Fibroblast of lung (primary cell): ENCODE data around the gene CELA3A. TPM values are rescaled to one million over a fixed set of nuclear protein-coding genes. Genes with fewer than 3 reads are reported as not detected.

ENCODE experiments used
- DNase-seq, 2 donors: peaks; one replicate each; pipeline versions ENCODE4 v3.0.0 to v3.0.0-alpha.2; 2010; ENCODE audit warnings: low read depth in 2 of 2
- H2AFZ ChIP-seq: 2 replicates; pipeline ENCODE4 v1.5.1; 2012; ENCODE audit warnings: low read length, control low read depth, inconsistent platforms
- H3K27ac ChIP-seq: 2 replicates; pipeline ENCODE4 v1.5.1; 2011; ENCODE audit warnings: low read length, control low read depth; ENCODE audit not compliant: insufficient read depth
- H3K27me3 ChIP-seq: 2 replicates; pipeline ENCODE4 v1.5.1; 2011; ENCODE audit warnings: mild to moderate bottlenecking, low read length; ENCODE audit not compliant: control insufficient read depth, insufficient read depth
- H3K36me3 ChIP-seq: 2 replicates; pipeline ENCODE4 v1.5.1; 2011; ENCODE audit warnings: low read length; ENCODE audit not compliant: control insufficient read depth, insufficient read depth
- H3K4me1 ChIP-seq: 2 replicates; pipeline ENCODE4 v1.5.1; 2011; ENCODE audit warnings: low read length; ENCODE audit not compliant: control insufficient read depth, insufficient read depth; ENCODE audit errors: extremely low read depth
- H3K4me2 ChIP-seq: 2 replicates; pipeline ENCODE4 v1.5.1; 2011; ENCODE audit warnings: low read length, control low read depth; ENCODE audit not compliant: insufficient read depth; ENCODE audit errors: extremely low read depth
- H3K4me3 ChIP-seq, 4 experiments: fragments of 200-600 bp in 1 of 4; sonication (generic) in 1 of 4; replicated peaks in 1 of 4; 2 replicates each; pipeline ENCODE4 v1.5.1; 2011 to 2016; ENCODE audit warnings: low read length in 4 of 4, low read depth in 3 of 4, mild to moderate bottlenecking in 3 of 4, control low read depth in 2 of 4, inconsistent platforms in 1 of 4, mixed read lengths in 1 of 4; ENCODE audit not compliant: insufficient read depth in 1 of 4; ENCODE audit errors: control extremely low read depth in 1 of 4
- H3K79me2 ChIP-seq: 2 replicates; pipeline ENCODE4 v1.5.1; 2012; ENCODE audit warnings: mild to moderate bottlenecking, low read length, inconsistent platforms; ENCODE audit not compliant: control insufficient read depth, insufficient read depth
- H3K9ac ChIP-seq: 2 replicates; pipeline ENCODE4 v1.5.1; 2011; ENCODE audit warnings: mild to moderate bottlenecking, low read length, control low read depth; ENCODE audit not compliant: insufficient read depth
- H3K9me3 ChIP-seq: 2 replicates; pipeline ENCODE4 v1.5.1; 2012; ENCODE audit warnings: low read depth, low read length; ENCODE audit not compliant: control insufficient read depth, insufficient read depth
- H4K20me1 ChIP-seq: 2 replicates; pipeline ENCODE4 v1.5.1; 2011; ENCODE audit warnings: low read length; ENCODE audit not compliant: control insufficient read depth, insufficient read depth; ENCODE audit errors: extremely low read depth
- EZH2 ChIP-seq: IDR thresholded peaks from 2 replicates; pipeline ENCODE4 v1.5.1; 2012; ENCODE audit warnings: low read length, control low read depth, mild to moderate bottlenecking; ENCODE audit errors: missing control alignments
- polyA plus RNA-seq, 2 donors: library from polyadenylated mRNA; depleted of rRNA in 1 of 2; stranded (reverse) in 1 of 2; unstranded in 1 of 2; fragments of >200 nt; gene quantifications; 2 replicates each; pipeline ENCODE4 v1.2.1, GENCODE V29; 2011 to 2012; ENCODE audit warnings: missing spikeins in 1 of 2
- total RNA-seq: library from RNA; depleted of rRNA; stranded (reverse); fragments of >200 nt; gene quantifications from 2 replicates; pipeline ENCODE4 v1.2.1, GENCODE V29; 2014
- TF ChIP-seq, protein P1 (sequence below), 2 donors: IDR thresholded peaks in 1 of 2; conservative IDR thresholded peaks in 1 of 2; 1 replicate in 1 of 2; 2 replicates in 1 of 2; pipeline ENCODE4 v1.5.1; 2011 to 2012; ENCODE audit warnings: low read length in 2 of 2, control low read depth in 1 of 2, inconsistent platforms in 1 of 2, low read depth in 1 of 2, mild to moderate bottlenecking in 1 of 2

The CELA3A gene
- total and polyA plus RNA-seq, 2 donors (not counting 1 experiment from before 2014, with no cell fraction given), result not detected

- TF ChIP-seq, protein P1, sequence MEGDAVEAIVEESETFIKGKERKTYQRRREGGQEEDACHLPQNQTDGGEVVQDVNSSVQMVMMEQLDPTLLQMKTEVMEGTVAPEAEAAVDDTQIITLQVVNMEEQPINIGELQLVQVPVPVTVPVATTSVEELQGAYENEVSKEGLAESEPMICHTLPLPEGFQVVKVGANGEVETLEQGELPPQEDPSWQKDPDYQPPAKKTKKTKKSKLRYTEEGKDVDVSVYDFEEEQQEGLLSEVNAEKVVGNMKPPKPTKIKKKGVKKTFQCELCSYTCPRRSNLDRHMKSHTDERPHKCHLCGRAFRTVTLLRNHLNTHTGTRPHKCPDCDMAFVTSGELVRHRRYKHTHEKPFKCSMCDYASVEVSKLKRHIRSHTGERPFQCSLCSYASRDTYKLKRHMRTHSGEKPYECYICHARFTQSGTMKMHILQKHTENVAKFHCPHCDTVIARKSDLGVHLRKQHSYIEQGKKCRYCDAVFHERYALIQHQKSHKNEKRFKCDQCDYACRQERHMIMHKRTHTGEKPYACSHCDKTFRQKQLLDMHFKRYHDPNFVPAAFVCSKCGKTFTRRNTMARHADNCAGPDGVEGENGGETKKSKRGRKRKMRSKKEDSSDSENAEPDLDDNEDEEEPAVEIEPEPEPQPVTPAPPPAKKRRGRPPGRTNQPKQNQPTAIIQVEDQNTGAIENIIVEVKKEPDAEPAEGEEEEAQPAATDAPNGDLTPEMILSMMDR (conservative IDR thresholded peaks at IDR 0.05 in 1 of 2, IDR thresholded peaks at IDR 0.05 in 1 of 2; ENCODE audit: low read depth in 1 of 2, low read length in 2 of 2), result no peak
- no peak for TF ChIP-seq EZH2
- Histone ChIP-seq H3K27me3 (peaks cover 3% of the 10 kb centered on the region), H3K79me2 (no peaks in the 10 kb centered on the region), H3K9me3 (no peaks in the 10 kb centered on the region), H2AFZ (no peak overlapping the region), H3K4me3 (no peak overlapping the region), H3K4me2 (no peak overlapping the region), H3K36me3 (no peaks in the 10 kb centered on the region), H3K27ac (no peak overlapping the region), H4K20me1 (no peaks in the 10 kb centered on the region), H3K9ac (no peak overlapping the region), H3K4me1 (peaks cover 4% of the 10 kb centered on the region)
- no peak for DNase-seq
Measured at GRCh38 chr1:21955501-21956281, 45.8 kb upstream of the CELA3A start.

DNA sequence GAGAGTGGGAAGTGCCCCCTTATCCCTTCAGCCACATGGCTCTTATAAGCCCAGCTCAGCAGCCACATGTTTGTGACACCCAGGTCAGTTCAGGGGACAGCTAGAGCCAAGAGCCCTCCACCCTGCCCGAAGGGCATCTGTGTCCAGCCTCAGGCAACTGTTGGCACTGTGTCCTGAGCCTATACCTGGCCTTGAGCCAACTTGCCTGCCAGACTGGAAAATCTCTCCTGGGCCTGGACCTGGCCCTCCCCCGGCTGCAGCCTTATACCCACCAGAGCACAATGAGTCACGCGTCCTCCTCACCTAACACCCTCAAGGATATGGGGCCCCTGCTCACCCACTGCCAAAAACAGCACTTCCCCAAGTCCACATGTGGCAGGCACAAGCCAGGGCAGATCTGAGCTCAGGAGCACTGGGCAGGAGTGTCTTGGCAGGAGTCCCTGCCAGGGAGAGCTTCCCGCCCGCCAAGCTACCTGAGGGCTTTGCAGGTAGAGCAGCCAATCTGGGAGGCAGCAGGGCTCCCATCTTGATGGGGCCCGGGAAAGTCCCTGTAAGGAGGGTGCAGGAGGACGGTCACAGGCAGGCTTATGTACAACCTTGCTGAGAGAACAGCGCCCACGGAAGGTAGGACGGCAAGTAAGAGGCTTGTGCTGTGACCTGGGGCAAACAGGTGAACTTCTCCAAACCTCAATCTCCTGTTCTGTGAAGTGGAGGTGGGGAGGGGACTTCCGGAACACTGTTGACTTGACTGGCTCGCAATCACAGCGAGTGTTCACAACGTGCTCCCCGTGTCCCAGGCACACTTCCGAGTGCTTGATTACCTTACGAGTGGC lies 44.5 kb upstream of the CELA3A start:
- no peak overlapping the region for H3K4me3 ChIP-seq
- H3K9ac ChIP-seq, result no peak overlapping the region
- H3K79me2 ChIP-seq, result no peaks in the 10 kb centered on the region
- peaks cover 4% of the 10 kb centered on the region for H3K4me1 ChIP-seq
- H3K9me3 ChIP-seq, result no peaks in the 10 kb centered on the region
- no peak overlapping the region for H2AFZ ChIP-seq
- DNase-seq, result peak; percentile 58 to 65
- no peak overlapping the region for H3K4me2 ChIP-seq
- peaks cover 3% of the 10 kb centered on the region for H3K27me3 ChIP-seq
- TF ChIP-seq EZH2, result no peak
- TF ChIP-seq, protein P1 (conservative IDR thresholded peaks at IDR 0.05 in 1 of 2, IDR thresholded peaks at IDR 0.05 in 1 of 2; ENCODE audit: low read depth in 1 of 2, low read length in 2 of 2), result no peak
- no peaks in the 10 kb centered on the region for H3K36me3 ChIP-seq
- H3K27ac ChIP-seq, result no peak overlapping the region
- no peaks in the 10 kb centered on the region for H4K20me1 ChIP-seq

DNA sequence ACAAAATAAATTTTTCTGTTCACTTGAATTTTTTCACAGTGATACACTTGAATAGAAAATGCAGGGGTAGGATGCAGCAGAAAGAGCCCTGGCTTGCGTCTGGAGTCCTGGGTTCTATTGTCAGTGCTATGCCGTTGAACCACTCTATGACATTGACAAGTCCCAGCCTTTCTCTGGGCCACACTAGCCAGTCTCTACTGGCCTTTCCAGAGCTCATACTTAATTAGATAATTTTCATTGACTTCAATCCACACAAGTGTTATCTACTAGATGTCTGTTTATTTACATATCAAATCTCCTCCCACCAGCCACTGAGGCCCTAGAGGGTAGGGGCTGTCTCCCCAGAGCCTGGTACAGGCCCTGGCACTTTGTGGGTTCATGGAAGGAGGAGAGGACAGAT lies 40.1 kb upstream of the CELA3A start:
- no peaks in the 10 kb centered on the region for H4K20me1 ChIP-seq
- no peak overlapping the region for H3K9ac ChIP-seq
- TF ChIP-seq, protein P1 (conservative IDR thresholded peaks at IDR 0.05 in 1 of 2, IDR thresholded peaks at IDR 0.05 in 1 of 2; ENCODE audit: low read depth in 1 of 2, low read length in 2 of 2), result no peak
- no peak for TF ChIP-seq EZH2
- H2AFZ ChIP-seq, result no peak overlapping the region
- no peak for DNase-seq
- no peak overlapping the region for H3K27ac ChIP-seq
- no peaks in the 10 kb centered on the region for H3K27me3 ChIP-seq
- H3K36me3 ChIP-seq, result no peaks in the 10 kb centered on the region
- H3K4me3 ChIP-seq, result no peak overlapping the region
- H3K4me2 ChIP-seq, result no peak overlapping the region
- no peaks in the 10 kb centered on the region for H3K79me2 ChIP-seq
- no peaks in the 10 kb centered on the region for H3K9me3 ChIP-seq
- H3K4me1 ChIP-seq, result peaks cover 6% of the 10 kb centered on the region
